Gastrocnemius medialis (tissue), 4 donors: Measurements from ENCODE around the gene IGSF9B.
"Not testable (repeated sequence)": the region's sequence is repeated elsewhere in the genome, so short reads cannot be mapped to it uniquely, and the experiment has no call there.

Experiments
- CTCF ChIP-seq, 5 experiments: fragments of 450-650 bp in 3 of 5; fragments of 200-600 bp in 2 of 5; sonication (generic) in 2 of 5; IDR thresholded peaks in 4 of 5; conservative IDR thresholded peaks in 1 of 5; 1 replicate in 4 of 5; 2 replicates in 1 of 5; pipeline ENCODE4 v1.5.1; 2016 to 2019; ENCODE audit warnings: antibody characterized with exemption in 5 of 5, mild to moderate bottlenecking in 3 of 5, moderate library complexity in 3 of 5
- POLR2A ChIP-seq, 2 donors: fragments of 450-650 bp; IDR thresholded peaks; one replicate each; pipeline ENCODE4 v1.6.1; 2017; ENCODE audit warnings: antibody characterized with exemption in 2 of 2, mild to moderate bottlenecking in 2 of 2, moderate library complexity in 2 of 2

GRCh38 chr11:134002338-134002737 lies 45.6 kb upstream of the IGSF9B start:
- TF ChIP-seq POLR2A (IDR thresholded peaks at IDR 0.05); CTCF (IDR thresholded peaks at IDR 0.05 in 4 of 5, conservative IDR thresholded peaks at IDR 0.05 in 1 of 5): not testable (repeated sequence)
